NCI-H2227 (cell line): ENCODE results near the gene STX5.
A peak's percentile ranks its signal among the peaks of the same experiment; 100 is the strongest.
"Not testable (repeated sequence)": the region's sequence is repeated elsewhere in the genome, so short reads cannot be mapped to it uniquely, and the experiment has no call there.

ENCODE experiments used
- DNase-seq: peaks from one replicate; lab custom pipeline; 2025; ENCODE audit not compliant: unreplicated experiment; lab: John Stamatoyannopoulos, UW

Gene STX5, protein sequence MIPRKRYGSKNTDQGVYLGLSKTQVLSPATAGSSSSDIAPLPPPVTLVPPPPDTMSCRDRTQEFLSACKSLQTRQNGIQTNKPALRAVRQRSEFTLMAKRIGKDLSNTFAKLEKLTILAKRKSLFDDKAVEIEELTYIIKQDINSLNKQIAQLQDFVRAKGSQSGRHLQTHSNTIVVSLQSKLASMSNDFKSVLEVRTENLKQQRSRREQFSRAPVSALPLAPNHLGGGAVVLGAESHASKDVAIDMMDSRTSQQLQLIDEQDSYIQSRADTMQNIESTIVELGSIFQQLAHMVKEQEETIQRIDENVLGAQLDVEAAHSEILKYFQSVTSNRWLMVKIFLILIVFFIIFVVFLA

DNA sequence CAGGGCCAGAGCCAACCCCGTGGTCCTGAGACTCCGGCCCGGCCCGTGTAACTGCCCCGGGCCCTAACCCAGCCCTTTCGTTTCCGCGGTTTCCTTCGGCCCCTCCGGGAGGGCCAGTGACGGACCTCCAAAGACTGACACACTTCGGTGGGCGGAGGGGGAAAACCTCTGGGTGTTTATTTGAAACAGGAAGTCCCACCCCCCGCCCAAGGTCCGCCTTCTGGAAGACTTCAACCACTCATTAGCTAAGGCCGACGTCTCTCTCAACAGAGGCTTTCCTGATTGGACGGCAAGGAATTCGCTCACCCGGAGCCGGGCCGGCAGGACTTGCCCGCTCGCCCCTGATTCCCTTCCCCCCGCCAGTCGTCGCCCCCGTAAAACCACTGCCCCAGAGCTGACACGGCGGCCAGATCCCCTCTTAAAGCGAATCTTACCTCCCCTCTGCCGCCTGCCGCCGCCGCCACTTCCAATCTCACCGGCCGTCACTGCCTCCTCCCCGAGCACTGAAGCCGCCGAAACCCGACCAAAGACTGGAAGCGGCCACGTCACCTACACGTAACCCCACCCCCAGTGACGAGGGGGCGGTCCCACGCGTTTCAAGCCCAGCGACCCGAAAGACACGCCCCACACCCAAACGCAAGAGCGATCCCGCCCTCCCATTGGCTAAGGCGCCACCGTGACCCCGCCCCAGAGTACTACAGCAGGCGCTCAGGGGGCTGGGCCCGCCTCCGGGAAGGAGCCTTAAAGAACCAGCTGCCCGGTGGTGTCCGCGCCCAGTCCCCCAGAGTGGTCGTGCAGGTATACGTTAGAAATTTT, at the start of gene STX5:
Gene STX5, minus strand, starts transcription at position 532 of the 816 bp plus-strand sequence. CDS start 808 bp downstream, outside the sequence.
- peak; percentile 99 for DNase-seq

DNA sequence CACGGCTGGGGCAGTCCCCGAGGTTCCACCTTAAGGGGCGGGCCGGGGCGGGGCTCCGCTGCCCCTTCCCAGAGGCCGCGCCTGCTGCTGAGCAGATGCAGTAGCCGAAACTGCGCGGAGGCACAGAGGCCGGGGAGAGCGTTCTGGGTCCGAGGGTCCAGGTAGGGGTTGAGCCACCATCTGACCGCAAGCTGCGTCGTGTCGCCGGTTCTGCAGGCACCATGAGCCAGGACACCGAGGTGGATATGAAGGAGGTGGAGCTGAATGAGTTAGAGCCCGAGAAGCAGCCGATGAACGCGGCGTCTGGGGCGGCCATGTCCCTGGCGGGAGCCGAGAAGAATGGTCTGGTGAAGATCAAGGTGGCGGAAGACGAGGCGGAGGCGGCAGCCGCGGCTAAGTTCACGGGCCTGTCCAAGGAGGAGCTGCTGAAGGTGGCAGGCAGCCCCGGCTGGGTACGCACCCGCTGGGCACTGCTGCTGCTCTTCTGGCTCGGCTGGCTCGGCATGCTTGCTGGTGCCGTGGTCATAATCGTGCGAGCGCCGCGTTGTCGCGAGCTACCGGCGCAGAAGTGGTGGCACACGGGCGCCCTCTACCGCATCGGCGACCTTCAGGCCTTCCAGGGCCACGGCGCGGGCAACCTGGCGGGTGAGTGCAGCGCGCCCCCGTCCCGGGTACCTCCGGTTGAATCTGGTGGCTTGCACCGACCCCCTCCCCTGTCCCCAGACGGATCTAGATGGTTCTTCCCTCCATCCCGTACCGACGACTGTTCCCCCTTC, 49.1 kb upstream of the STX5 start, which contains the start of gene SLC3A2:
Gene SLC3A2, plus strand, starts transcription at position 94 of the 776 bp plus-strand sequence. Its CDS starts 128 bp downstream, at position 222.
- peak; percentile 93 for DNase-seq

DNA sequence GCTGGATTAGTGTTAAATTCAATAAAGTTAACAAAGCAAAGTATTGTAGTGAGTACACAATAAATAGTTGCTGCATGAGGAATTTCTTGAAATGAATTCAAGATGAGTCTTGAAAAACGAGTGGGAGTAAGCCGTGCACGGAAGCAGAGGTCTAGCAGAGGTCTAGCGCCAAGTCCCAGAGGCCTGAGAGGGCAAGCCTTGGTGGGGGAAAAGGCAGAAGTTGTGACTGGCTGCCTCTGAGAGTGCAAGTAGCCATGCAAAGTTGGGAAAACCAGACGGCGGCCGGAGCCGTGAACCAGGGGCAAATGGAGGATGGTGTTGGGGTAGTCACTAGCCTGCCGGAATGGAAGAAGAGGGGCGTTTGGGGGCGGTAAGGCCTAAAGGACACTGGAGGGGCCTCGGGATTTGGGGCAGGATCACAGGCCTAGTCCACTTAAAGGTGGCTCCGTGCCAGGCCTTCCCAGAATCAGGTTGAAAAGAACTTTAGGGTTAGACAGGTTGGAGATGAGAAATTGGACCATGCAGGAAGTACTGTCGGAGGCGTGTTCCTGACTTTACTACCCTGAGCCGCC, 48.5 kb upstream of the STX5 start:
- no peak for DNase-seq

DNA sequence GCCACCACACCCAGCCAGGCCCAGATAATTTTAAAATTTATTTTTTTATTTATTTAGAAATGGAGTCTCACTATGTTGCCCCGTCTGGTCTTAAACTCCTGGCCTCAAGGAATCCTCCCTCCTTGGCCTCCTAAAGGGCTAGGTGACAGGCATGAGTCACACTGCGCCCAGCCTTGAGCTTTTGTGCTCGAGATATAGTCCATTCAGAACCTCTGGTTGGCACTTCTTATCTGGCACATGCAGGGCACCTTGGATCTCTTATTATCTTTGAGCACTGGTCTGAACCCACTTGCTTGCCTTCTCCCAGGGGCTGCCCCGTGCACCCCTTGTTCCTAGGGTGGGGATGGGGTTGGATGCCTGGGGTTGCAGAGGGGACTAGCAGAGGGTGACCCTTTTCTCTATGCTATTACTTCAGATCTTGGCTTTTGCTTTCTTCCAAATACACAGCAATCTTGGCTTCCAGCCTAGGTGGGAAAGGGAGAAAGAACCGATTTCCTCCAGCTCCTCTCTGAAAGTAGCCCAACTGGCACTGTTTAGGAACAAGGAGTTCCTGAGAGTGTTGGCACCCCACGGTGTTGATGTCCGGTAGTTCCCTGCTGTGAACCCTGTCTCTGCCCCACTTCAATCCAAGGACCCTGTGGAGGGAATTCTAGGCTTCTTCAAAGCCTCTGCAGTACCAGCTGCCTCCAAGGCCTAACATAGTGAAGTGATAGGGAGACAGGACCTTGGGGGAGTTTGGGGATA, 47.6 kb upstream of the STX5 start:
- no peak for DNase-seq

DNA sequence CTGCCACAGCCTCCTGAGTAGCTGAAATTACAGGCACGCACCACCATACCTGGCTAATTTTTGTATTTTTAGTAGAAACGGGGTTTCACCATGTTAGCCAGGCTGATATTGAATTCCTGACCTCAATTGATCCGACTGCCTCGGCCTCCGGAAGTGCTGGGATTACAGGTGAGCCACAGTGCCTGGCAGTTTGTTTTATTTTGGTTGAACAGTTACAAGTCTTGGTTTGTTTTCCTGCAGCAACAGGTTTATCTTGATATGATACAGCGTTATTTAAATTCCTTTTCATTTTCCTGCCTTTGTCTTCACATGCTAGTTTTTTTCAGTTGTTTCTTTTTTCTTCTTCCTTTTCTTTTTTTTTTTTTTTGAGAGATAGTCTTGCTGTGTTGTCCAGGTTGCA, 44.9 kb upstream of the STX5 start:
- no peak for DNase-seq

DNA sequence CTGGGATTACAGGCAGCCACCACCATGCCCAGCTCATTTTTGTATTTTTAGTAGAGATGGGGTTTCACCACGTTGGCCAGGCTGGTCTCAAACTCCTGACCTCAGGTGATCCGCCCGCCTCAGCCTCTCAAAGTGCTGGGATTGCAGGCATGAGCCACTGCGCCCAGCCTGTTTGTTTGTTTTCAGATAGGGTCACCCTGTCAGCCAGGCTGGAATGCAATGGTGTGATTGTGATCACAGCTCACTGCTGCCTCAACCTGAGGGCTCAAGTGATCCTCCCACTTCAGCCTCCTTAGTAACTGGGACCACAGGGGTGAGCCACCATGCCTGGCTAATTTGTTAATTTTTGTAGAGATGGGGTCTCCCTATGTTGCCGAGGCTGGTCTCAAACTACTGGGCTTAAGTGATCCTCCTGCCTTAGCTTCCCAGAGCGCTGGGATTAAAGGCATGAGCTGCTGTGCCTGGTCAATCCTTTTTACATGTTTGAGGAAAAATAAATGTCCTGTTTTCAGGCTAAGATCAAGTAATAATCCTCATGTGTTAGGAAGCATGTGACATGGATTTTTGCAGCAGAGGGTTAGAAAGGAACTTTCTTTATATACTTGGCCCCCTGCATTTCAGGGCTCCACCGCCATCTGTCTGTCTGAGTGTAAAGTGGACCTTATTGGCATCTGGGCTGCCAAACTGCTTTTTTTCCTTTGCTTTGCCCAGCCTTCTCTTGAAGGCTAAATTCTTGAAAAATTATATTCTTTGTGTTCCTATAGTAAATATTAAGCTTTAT, 44.0 kb upstream of the STX5 start:
- no peak for DNase-seq

DNA sequence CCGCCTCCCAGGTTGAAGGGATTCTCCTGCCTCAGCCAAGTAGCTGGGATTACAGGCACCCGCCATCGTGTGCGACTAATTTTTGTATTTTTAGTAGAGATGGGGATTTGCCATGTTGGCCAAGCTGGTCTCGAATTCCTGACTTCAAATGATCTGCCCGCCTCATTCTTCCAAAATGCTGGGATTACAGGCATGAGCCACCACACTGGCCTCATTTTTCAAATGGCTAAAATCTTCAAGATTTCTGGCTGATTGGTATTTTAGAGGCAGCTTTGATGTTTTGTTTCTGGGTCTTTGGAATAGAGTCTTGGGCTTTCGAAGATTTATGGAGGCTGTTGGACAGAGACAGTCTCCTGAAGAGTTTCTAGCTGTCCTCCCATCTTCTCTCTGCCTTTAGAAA, 43.0 kb upstream of the STX5 start:
- DNase-seq = no peak

DNA sequence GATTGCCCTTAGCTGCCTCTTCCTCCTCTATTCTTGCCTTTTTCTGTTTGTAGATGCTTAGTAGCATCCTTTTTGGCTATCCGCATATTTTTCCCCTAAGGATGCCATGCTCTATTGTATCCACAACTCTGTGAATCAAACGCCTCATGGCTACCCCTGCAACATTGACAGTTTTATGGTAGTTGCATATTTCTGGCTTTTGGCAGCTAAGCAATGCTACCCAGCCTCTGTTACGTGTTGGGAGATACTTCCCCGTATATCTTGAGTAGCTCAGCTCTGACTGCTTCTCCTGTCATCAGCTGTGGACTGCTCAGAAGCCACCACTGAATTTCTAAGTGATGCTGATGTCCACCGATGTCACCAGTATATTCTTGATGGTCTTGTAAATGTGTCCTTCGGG, 33.8 kb upstream of the STX5 start:
- DNase-seq = no peak

DNA sequence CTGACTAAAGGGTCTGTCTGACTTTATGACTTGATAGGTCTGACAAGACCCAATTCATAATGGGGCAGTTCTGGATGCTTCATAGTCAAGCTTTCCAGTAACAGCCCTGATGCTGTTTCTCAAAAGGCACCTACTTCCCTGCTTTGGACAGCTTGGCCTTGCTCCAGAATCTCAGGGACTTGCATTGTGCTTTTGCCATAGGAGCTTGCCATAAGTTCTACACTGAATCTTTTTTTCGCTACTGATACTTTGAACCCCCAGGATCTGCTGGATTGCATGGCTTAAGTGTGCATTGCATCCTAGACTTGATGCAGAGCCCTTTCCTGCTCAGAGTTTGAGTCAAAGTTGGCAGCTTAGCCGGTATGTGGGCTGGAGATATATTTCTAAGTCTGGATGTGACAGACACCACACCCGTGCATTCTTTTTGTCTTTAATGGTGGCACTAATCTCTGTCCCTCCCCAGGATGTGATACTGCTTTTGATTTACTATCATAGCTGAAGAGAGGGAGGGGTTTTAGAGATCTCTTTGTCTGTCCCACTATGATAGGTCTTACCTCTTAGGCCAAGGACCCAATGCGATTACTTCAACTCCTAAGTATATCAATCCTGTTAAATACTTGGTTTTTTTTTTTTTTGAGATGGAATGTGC, 32.0 kb upstream of the STX5 start:
- no peak for DNase-seq

DNA sequence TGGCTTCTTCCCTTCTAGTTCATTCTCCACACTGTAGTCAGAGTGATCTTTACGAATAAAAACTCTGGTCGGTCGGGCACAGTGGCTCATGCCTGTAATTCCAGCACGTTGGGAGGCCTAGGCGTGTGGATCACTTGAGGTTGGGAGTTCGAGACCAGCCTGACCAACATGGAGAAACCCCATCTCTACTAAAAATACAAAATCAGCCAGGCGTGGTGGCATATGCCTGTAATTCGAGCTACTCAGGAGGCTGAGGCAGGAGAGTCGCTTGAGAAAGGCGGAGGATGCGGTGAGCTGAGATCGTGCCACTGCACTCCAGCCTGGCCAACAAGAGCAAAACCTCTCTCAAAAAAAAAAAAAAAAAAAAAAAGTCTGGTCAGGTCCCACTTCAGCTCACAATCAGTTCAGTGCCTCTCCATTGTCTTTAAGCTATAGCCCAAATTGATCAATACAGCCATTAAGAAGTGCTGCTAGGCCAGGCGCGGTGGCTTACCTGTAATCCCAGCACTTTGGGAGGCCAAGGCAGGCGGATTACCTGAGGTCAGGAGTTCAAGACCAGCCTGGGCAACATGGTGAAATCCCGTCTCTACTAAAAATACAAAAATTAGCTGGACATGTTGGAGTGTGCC, 29.8 kb upstream of the STX5 start:
- DNase-seq = not testable (repeated sequence)

DNA sequence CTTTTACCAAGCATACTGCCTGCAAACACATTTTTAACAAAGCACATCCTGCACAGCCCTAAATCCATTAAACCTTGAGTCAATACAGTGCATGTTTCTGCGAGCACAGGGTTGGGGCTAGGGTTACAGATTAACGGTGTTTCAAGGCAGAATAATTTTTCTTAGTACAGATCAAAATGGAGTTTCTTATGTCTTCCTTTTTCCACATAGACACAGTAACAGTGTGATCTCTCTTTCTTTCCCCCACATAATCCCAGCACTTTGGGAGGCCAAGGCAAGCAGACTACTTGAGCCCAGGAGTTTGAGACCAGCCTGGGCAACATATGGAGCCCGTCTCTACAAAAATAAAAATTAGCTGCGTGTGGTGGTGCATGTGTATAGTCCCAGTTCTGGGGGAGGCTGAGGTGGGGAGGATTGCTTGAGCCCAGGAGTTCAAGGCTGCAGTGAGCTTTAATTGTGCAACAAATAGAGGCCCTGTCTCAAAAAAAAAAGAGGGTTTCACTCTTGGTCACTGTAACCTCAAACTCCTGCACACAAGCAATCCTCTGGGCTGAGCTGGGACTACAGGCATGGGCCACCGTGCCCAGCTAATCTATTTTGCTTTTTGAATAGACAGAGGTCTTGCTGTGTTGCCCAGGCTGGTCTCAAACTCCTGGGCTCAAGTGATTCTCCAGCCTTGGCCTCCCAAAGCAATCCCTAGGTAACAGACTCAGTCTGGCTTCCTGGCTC, 29.1 kb upstream of the STX5 start:
- DNase-seq = no peak

DNA sequence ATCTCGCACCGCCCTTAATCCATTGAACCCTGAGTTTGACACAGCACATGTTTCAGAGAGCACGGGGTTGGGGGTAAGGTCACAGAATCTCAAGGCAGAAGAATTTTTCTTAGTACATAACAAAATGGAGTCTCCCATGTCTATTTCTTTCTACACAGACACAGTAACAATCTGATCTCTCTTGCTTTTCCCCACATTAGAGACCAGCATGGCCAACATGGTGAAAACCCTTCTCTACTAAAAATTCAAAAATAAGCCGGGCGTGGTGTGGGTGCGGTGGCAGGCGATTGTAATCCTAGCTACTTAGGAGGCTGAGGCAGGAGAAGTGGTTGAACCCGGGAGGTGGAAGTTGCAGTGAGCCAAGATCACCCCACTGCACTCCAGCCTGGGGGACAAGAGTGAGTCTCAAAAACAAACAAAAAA, 27.4 kb upstream of the STX5 start:
- DNase-seq = not testable (repeated sequence)

DNA sequence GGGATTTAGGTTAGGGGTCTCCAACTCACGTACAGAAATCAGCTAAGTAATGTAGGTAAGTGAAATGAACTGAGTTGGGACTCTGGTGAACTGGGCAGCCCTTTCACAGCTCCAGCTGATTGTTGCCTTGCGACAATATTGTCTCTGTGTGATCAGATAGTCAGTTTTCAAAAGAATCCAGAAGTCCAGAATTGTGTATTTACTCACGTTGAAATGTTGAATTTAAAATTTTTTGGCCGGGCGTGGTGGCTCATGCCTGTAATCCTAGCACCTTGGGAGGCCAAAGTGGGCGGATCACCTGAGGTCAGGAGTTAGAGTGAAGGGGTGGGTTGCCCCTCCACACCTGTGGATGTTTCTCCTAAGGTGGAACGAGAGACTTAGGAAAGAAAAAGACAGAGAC, 26.4 kb upstream of the STX5 start:
- no peak for DNase-seq

DNA sequence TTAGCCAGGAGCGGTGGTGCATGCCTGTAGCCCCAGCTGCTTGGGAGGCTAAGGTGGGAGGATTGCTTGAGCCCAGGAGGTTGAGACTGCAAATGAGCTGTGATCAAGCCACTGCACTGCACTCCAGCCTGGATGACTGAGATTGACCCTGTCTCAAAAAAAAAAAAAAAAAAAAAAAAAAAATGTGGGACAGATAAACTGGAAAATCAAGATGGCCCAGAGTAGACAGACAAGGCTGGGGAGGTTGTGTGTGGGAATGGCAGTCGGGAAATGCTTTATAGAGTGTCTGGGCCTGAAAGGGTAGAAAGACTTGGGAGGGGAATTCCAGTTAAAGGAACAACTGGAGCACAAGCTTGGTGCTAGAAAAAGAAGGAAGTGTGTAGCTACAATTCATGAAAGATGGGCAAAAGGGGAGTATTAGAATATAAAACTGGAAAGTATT, 25.7 kb upstream of the STX5 start:
- DNase-seq = no peak

DNA sequence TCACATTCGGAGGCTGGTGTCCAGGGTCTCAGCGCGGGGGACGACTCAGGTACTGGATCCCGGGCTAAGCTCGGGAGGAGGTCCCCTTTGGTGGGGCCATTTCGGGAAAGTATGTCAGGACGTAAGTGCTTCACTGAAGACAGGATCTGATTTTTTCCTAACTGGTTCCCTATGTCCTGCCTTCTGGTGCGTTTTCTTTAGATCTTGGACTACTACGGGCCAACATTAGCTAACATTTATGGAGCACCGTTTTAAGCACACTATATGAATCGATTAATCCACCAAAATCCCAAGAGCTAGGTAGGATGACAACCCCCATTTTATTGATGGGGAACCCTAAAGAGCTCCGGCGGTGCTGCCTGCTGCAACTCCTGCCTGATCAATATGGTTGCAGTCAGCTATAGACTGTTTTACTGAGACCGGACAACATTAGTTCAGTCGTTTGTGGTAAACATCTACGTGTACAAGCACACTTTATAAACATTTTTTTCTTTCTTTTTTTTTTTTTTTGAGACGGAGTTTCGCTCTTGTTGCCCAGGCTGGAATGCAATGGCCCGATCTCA, 24.6 kb upstream of the STX5 start:
- no peak for DNase-seq

DNA sequence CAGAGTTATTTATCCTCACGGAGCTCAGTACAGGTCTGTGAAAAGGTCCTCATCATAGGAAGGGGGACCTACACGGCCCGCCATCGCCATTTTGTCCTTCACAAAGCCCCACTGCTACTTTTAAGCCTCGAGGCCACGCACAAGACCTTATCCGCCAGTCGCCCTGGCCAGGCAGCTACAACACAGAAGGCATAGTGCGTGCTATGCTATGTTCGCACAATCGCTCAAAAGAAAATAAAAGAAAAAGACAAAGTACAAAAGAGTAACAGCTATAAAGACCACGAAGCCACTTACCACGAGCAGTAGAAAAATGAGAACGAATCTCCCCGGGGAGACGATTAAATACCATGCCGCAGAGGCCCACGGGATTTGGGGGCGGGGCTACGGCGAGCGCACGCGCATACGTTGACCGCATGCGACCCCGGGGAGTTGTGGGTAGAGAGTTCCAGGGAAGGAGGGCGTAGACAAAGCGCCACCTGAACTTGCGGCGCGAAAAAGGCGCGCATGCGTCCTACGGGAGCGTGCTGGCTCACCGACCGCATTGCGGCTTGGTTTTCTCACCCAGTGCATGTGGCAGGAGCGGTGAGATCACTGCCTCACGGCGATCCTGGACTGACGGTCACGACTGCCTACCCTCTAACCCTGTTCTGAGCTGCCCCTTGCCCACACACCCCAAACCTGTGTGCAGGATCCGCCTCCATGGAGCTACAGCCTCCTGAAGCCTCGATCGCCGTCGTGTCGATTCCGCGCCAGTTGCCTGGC, 23.9 kb upstream of the STX5 start:
- DNase-seq = peak; percentile 99
